Osteoblast (primary cell): ENCODE measurements around the gene TFDP1. TPM values are rescaled to one million over a fixed set of nuclear protein-coding genes. Genes with fewer than 3 reads are reported as not detected.

ENCODE experiments used
- DNase-seq: peaks from one replicate; pipeline ENCODE4 v3.0.0; 2011; ENCODE audit warnings: low spot score, mixed read lengths; ENCODE audit not compliant: insufficient read length; ENCODE audit errors: missing footprints
- H2AFZ ChIP-seq: 2 replicates; pipeline ENCODE4 v1.6.0; 2011; ENCODE audit warnings: mild to moderate bottlenecking, low read length
- H3K27ac ChIP-seq: 2 replicates; pipeline ENCODE4 v1.5.1; 2011; ENCODE audit warnings: mild to moderate bottlenecking, low read depth, low read length, moderate library complexity
- H3K27me3 ChIP-seq: 2 replicates; pipeline ENCODE4 v1.6.0; 2012; ENCODE audit warnings: mild to moderate bottlenecking, control low read depth, inconsistent platforms, low read length, moderate library complexity; ENCODE audit not compliant: insufficient read depth
- H3K36me3 ChIP-seq: 2 replicates; pipeline ENCODE4 v1.5.1; 2011; ENCODE audit warnings: mild to moderate bottlenecking, low read length, control low read depth, moderate library complexity; ENCODE audit not compliant: insufficient read depth
- H3K4me1 ChIP-seq: 2 replicates; pipeline ENCODE4 v1.5.1; 2011; ENCODE audit warnings: mild to moderate bottlenecking, low read length, control low read depth, moderate library complexity; ENCODE audit not compliant: insufficient read depth
- H3K4me2 ChIP-seq: 2 replicates; pipeline ENCODE4 v1.6.0; 2011; ENCODE audit warnings: mild to moderate bottlenecking, low read length; ENCODE audit not compliant: insufficient read depth
- H3K4me3 ChIP-seq: fragments of 200-600 bp; sonication (generic); 3 replicates; pipeline ENCODE4 v1.5.1; 2012; ENCODE audit warnings: mild to moderate bottlenecking, low read length, inconsistent platforms; ENCODE audit not compliant: insufficient read depth
- H3K79me2 ChIP-seq: 2 replicates; pipeline ENCODE4 v1.6.0; 2012; ENCODE audit warnings: mild to moderate bottlenecking, low read length, control low read depth, inconsistent platforms; ENCODE audit not compliant: insufficient read depth
- H3K9me3 ChIP-seq: 2 replicates; pipeline ENCODE4 v1.5.1; 2011; ENCODE audit warnings: low read depth, low read length, control low read depth
- H4K20me1 ChIP-seq: 2 replicates; pipeline ENCODE4 v1.6.0; 2012; ENCODE audit warnings: mild to moderate bottlenecking, low read length, control low read depth; ENCODE audit not compliant: insufficient read depth
- total RNA-seq: library from RNA; depleted of rRNA; stranded (reverse); fragments of >200 nt; gene quantifications from 2 replicates; pipeline ENCODE4 v1.2.3, GENCODE V29; 2012
- TF ChIP-seq, protein P1 (sequence below): IDR thresholded peaks from 2 replicates; pipeline ENCODE4 v1.5.1; 2011; ENCODE audit warnings: mild to moderate bottlenecking, low read depth, low read length, moderate library complexity; ENCODE audit errors: extremely low read depth

The TFDP1 gene
- total RNA-seq, 1 donor: 56.8 TPM

DNA sequence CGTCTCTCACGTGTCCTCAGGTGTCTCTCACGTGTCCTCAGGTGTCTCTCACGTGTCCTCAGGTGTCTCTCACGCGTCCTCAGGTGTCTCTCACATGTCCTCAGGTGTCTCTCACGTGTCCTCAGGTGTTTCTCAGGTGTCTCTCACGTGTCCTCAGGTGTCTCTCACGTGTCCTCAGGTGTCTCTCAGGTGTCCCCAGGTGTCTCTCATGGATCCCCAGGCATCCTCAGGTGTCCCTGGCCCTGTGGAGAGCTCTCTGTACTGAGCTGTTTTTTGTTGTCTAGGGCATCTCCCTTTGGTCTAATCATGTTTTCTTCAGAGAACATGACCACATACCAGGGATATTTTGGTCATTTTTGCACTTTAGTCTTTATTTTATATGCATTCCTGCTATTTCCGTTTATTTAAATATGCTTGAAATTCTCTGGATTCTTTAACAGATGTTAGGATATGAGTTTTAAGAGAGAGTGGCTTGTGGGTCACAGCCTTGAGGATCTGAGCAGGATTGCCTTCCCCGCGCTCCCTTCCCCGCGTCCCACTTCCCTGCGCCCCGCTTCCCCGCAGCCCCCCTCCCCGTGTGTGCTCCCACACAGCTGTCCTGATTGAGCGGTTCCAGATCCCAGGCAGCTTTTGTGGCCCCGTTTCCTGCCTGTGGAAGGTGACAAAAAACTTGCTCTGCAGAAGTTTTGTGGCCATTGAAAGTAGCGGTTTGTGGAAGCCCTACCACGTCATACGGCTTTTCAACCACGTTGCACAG lies 41.6 kb downstream of the TFDP1 start:
- Histone ChIP-seq H3K4me1 (peaks cover 14% of the 10 kb centered on the region), H4K20me1 (peaks cover 49% of the 10 kb centered on the region), H2AFZ (no peak overlapping the region), H3K27me3 (no peaks in the 10 kb centered on the region), H3K4me3 (no peak overlapping the region), H3K9me3 (no peaks in the 10 kb centered on the region), H3K27ac (no peak overlapping the region), H3K36me3 (peaks cover 19% of the 10 kb centered on the region), H3K4me2 (no peak overlapping the region), H3K79me2 (peaks cover 52% of the 10 kb centered on the region)
- TF ChIP-seq, protein P1, sequence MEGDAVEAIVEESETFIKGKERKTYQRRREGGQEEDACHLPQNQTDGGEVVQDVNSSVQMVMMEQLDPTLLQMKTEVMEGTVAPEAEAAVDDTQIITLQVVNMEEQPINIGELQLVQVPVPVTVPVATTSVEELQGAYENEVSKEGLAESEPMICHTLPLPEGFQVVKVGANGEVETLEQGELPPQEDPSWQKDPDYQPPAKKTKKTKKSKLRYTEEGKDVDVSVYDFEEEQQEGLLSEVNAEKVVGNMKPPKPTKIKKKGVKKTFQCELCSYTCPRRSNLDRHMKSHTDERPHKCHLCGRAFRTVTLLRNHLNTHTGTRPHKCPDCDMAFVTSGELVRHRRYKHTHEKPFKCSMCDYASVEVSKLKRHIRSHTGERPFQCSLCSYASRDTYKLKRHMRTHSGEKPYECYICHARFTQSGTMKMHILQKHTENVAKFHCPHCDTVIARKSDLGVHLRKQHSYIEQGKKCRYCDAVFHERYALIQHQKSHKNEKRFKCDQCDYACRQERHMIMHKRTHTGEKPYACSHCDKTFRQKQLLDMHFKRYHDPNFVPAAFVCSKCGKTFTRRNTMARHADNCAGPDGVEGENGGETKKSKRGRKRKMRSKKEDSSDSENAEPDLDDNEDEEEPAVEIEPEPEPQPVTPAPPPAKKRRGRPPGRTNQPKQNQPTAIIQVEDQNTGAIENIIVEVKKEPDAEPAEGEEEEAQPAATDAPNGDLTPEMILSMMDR: no peak
- DNase-seq: peak; percentile 92

DNA sequence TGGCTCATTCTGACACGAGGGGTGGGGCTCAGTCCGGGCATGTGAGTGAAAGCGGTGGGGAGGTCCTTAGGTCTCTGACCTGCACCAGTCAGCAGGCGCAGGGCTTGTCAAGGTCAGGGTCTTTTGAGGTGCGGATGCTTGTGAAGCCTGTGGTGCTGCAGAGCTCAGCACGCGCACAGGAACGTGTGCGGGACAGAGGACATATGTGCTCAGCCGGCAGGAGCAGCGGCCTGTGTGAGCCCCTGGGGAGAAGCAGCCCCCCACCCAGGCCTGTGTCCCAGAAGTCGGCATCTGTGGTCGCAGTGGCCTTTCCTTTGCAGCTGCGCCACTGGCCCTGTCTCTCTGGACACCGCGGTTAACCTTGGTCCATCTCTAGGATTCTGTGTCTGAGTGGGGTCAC lies 42.6 kb downstream of the TFDP1 start:
- no peak overlapping the region for H3K27ac ChIP-seq
- peaks cover 53% of the 10 kb centered on the region for H4K20me1 ChIP-seq
- H3K4me2 ChIP-seq: no peak overlapping the region
- no peaks in the 10 kb centered on the region for H3K9me3 ChIP-seq
- H3K79me2 ChIP-seq: peaks cover 61% of the 10 kb centered on the region
- H3K4me3 ChIP-seq: no peak overlapping the region
- no peak overlapping the region for H2AFZ ChIP-seq
- H3K36me3 ChIP-seq: peaks cover 29% of the 10 kb centered on the region
- TF ChIP-seq, protein P1: no peak
- no peaks in the 10 kb centered on the region for H3K27me3 ChIP-seq
- H3K4me1 ChIP-seq: peaks cover 14% of the 10 kb centered on the region
- DNase-seq: peak; percentile 46

DNA sequence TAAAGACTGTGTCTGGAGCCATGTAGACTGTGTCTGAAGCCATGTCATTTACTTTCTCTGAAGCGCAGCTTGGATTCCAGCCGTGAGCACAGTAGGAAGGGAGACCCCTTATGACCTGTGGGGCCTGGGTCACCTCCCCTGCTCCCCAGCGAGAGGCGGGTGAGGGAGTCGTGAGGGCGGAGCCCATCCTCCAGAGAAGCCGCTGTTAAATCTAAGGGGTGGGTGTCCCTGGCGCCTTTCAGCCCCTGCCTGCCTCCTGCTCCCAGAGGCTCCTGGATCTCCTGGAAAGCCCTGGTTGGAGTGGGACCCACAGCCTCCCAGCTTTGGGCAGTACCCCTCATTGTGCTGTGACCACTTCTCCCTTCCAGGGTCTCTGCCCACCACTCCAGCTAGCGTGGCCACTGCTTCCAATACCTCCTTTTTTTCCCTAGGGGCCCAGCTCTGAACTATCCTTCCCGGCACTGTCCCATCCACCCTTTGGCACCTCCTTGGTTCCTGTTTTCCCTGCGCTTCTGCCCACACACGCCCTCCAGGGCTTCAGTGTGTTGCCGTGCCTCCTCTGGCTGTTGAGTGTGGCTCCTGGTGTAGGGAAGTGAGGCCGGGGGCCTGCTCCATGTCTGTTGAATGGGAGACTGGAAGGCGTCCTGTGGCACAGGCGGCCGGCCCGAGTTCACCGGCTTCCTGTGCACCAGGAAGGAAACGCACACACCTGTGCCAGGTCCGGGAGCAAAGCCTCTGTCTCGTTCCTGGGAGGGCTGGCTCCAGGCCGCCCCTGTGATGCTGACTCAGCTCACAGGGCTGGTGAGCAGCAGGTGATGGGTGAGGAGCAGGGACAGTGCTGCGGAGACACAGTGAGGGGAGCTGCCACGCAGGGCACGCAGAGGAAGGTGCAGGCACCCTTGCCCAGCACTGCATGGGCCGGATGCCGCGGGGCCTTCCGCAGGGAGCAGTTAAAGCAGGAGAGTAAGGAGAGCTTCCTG lies 44.0 kb downstream of the TFDP1 start:
- H3K27ac ChIP-seq: no peak overlapping the region
- no peak overlapping the region for H3K4me2 ChIP-seq
- peaks cover 14% of the 10 kb centered on the region for H3K4me1 ChIP-seq
- H3K9me3 ChIP-seq: no peaks in the 10 kb centered on the region
- no peak overlapping the region for H3K4me3 ChIP-seq
- DNase-seq: peak; percentile 65
- H2AFZ ChIP-seq: no peak overlapping the region
- TF ChIP-seq, protein P1: no peak
- peaks cover 46% of the 10 kb centered on the region for H4K20me1 ChIP-seq
- H3K27me3 ChIP-seq: no peaks in the 10 kb centered on the region
- peaks cover 40% of the 10 kb centered on the region for H3K36me3 ChIP-seq
- peaks cover 61% of the 10 kb centered on the region for H3K79me2 ChIP-seq

DNA sequence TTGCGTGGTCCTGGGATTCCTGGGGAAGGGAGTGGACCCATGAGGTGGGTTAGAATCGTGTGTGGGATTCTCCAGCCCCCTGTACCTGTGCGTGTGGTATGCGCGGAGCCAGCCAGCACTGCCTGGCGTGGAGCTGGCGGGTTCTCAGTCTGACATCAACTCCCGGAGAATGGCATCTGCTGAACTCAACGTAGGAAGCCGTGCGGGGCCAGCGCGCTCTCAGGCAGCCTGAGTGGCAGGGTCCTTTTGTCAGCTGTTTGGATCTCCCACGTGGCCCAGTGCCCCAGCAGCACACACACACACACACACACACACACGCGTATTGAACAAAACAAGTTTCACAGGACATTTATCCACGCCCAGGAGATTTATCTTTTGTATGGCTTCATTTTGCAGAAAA lies 45.3 kb downstream of the TFDP1 start:
- Histone ChIP-seq H3K79me2 (peaks cover 61% of the 10 kb centered on the region), H4K20me1 (peaks cover 34% of the 10 kb centered on the region)
- DNase-seq: no peak

More for the DNA sequence above, 45.3 kb downstream of the TFDP1 start:
- no peaks in the 10 kb centered on the region for H3K27me3 ChIP-seq
- H3K4me2 ChIP-seq: no peak overlapping the region
- H2AFZ ChIP-seq: no peak overlapping the region
- H3K9me3 ChIP-seq: no peaks in the 10 kb centered on the region
- H3K4me1 ChIP-seq: peaks cover 14% of the 10 kb centered on the region
- H3K27ac ChIP-seq: no peak overlapping the region
- TF ChIP-seq, protein P1: no peak
- H3K36me3 ChIP-seq: peaks cover 44% of the 10 kb centered on the region
- H3K4me3 ChIP-seq: no peak overlapping the region
